HepG2 (cell line): ENCODE results near the gene CNTD1. TPM values are rescaled to one million over a fixed set of nuclear protein-coding genes. Genes with fewer than 3 reads are reported as not detected.

ENCODE experiments used
- AHDC1 ChIP-seq: sonication (generic); formaldehyde crosslinking; IDR thresholded peaks from 2 replicates; pipeline ENCODE4 v1.5.1; 2020; ENCODE audit warnings: mild to moderate bottlenecking, missing genetic modification reagents, borderline replicate concordance
- ASH2L ChIP-seq: fragments of 300-600, 200-600 bp; sonication (generic); IDR thresholded peaks from 2 replicates; pipeline ENCODE4 v1.7.0; 2017; ENCODE audit warnings: low read depth, mild to moderate bottlenecking, moderate library complexity, mixed read lengths, low read length; ENCODE audit not compliant: insufficient read length
- ATF1 ChIP-seq: IDR thresholded peaks from 2 replicates; pipeline ENCODE4 v1.6.1; 2016; ENCODE audit warnings: mild to moderate bottlenecking, control low read depth
- ATM ChIP-seq: fragments of 450-650 bp; IDR thresholded peaks from 2 replicates; pipeline ENCODE4 v1.7.1; 2017; ENCODE audit warnings: mild to moderate bottlenecking, borderline replicate concordance
- BATF2 ChIP-seq: sonication (generic); formaldehyde crosslinking; IDR thresholded peaks from 2 replicates; pipeline ENCODE4 v1.8.0; 2022; ENCODE audit warnings: mild to moderate bottlenecking, missing genetic modification reagents, moderate library complexity
- ELF3 ChIP-seq: IDR thresholded peaks from 2 replicates; pipeline ENCODE4 v1.6.1; 2016; ENCODE audit warnings: missing genetic modification reagents, missing compliant biosample characterization
- IKZF5 ChIP-seq: IDR thresholded peaks from 2 replicates; pipeline ENCODE4 v1.6.1; 2018; ENCODE audit warnings: missing genetic modification reagents, mild to moderate bottlenecking, missing compliant biosample characterization
- MZF1 ChIP-seq: sonication (generic); formaldehyde crosslinking; IDR thresholded peaks from 2 replicates; pipeline ENCODE4 v1.8.1; 2023; ENCODE audit warnings: mild to moderate bottlenecking, missing genetic modification reagents, borderline replicate concordance
- NFYB ChIP-seq: sonication (generic); formaldehyde crosslinking; IDR thresholded peaks from 2 replicates; pipeline ENCODE4 v1.4.0; 2020; ENCODE audit warnings: missing genetic modification reagents
- SAFB2 ChIP-seq: sonication (generic); formaldehyde crosslinking; IDR thresholded peaks from 2 replicates; pipeline ENCODE4 v1.5.1; 2020; ENCODE audit warnings: missing genetic modification reagents, low read depth, mild to moderate bottlenecking, borderline replicate concordance
- TIGD3 ChIP-seq: sonication (generic); formaldehyde crosslinking; IDR thresholded peaks from 2 replicates; pipeline ENCODE4 v1.5.1; 2020; ENCODE audit warnings: mild to moderate bottlenecking, missing genetic modification reagents, borderline replicate concordance
- ZC3H13 ChIP-seq: sonication (generic); formaldehyde crosslinking; IDR thresholded peaks from 2 replicates; pipeline ENCODE4 v1.8.1; 2023; ENCODE audit warnings: mild to moderate bottlenecking, missing genetic modification reagents, moderate library complexity
- ZNF101 ChIP-seq: sonication (generic); formaldehyde crosslinking; IDR thresholded peaks from 2 replicates; pipeline ENCODE4 v1.4.0; 2020; ENCODE audit warnings: mild to moderate bottlenecking, low read depth, missing genetic modification reagents, borderline replicate concordance
- ZNF18 ChIP-seq: sonication (generic); formaldehyde crosslinking; IDR thresholded peaks from 2 replicates; pipeline ENCODE4 v1.8.0; 2022; ENCODE audit warnings: mild to moderate bottlenecking, missing genetic modification reagents; ENCODE audit not compliant: insufficient replicate concordance
- ZNF431 ChIP-seq: sonication (generic); formaldehyde crosslinking; IDR thresholded peaks from 2 replicates; pipeline ENCODE4 v1.9.0; 2022; ENCODE audit warnings: missing genetic modification reagents, low read depth, mild to moderate bottlenecking, borderline replicate concordance
- ZNF83 ChIP-seq: sonication (generic); formaldehyde crosslinking; IDR thresholded peaks from 2 replicates; pipeline ENCODE4 v1.4.0; 2020; ENCODE audit warnings: missing genetic modification reagents, mild to moderate bottlenecking, borderline replicate concordance
- polyA plus RNA-seq, 8 experiments: library from polyadenylated mRNA; depleted of rRNA in 3 of 8; stranded (reverse) in 7 of 8; unstranded in 1 of 8; fragments of >200 nt; fragmentation: Illumina TruSeq in 4 of 8; extraction: Trizol in 4 of 8; gene quantifications; 2 replicates each; pipeline versions ENCODE4 v1.2.1 to v1.2.3, GENCODE V29; 2011 to 2016; ENCODE audit warnings: low read depth in 4 of 8, missing spikeins in 1 of 8, mixed read lengths in 1 of 8; ENCODE audit not compliant: insufficient read depth in 1 of 8
- total RNA-seq, 5 experiments: library from RNA; depleted of rRNA; stranded (reverse); fragments of >200 nt; fragmentation: Illumina TruSeq; extraction: Trizol; gene quantifications; 2 replicates each; pipeline ENCODE4 v1.2.3, GENCODE V29; 2016; ENCODE audit warnings: low read depth in 1 of 5

CNTD1 gene
- total and polyA plus RNA-seq, 2 of the 13 experiments (the other 11 are each of a cell fraction or from before 2014, with no cell fraction given) = 0.11 to 0.15 TPM

GRCh38 chr17:42773290-42774035 lies 25.2 kb upstream of the CNTD1 start, which contains the start of gene VPS25 (continued):
- TF ChIP-seq NFYB (CRISPR knock-in tag) (0 out of 2 replicates have a peak, but pooled peaks have one; percentile 38), AHDC1 (CRISPR knock-in tag) (peak; percentile 54; the same call in 1 of the 2 replicates), ZNF18 (peak; percentile 49), MZF1 (CRISPR knock-in tag) (0 out of 2 replicates have a peak, but pooled peaks have one; percentile 91), ATM (no peak), ZNF101 (CRISPR knock-in tag) (0 out of 2 replicates have a peak, but pooled peaks have one; percentile 50), ASH2L (peak; percentile 98), ZNF431 (CRISPR knock-in tag) (no peak), IKZF5 (peak; percentile 98), ZC3H13 (CRISPR knock-in tag) (peak; percentile 66; the same call in 1 of the 2 replicates), ELF3 (peak; percentile 96), BATF2 (no peak), SAFB2 (CRISPR knock-in tag) (no peak; the same call in 1 of the 2 replicates), ZNF83 (no peak), TIGD3 (CRISPR knock-in tag) (no peak; the same call in 1 of the 2 replicates), ATF1 (peak; percentile 76)
